PC-9 (cell line): ENCODE results near the gene CMC1. TPM values are rescaled to one million over a fixed set of nuclear protein-coding genes. Genes with fewer than 3 reads are reported as not detected.

Source experiments
- BruUV-seq: library from RNA; stranded (reverse); fragments of 400-500 nt; replicated peaks from 2 replicates; lab custom pipeline; 2021; lab: Mats Ljungman, UMichigan
- CTCF ChIA-PET: fragments of 300-600 bp; sonication (Branson Sonifier 250); formaldehyde crosslinking; loops from one replicate; lab custom pipeline; 2022; ENCODE audit warnings: antibody characterized with exemption; lab: Charles Lee
- POLR2A ChIA-PET: fragments of 300-600 bp; sonication (Branson Sonifier 250); formaldehyde crosslinking; loops from one replicate; lab custom pipeline; 2022; ENCODE audit warnings: antibody characterized with exemption; ENCODE audit not compliant: unreplicated experiment; lab: Charles Lee
- DNase-seq, 2 experiments: peaks; one replicate each; pipeline versions ENCODE4 v3.0.0 to v3.0.0-alpha.2; 2015 to 2022; ENCODE audit warnings: mixed read lengths in 1 of 2
- H2AFZ ChIP-seq: fragments of 200-600 bp; sonication (generic); 2 replicates; pipeline ENCODE4 v1.8.1; 2017; ENCODE audit warnings: antibody characterized with exemption
- H3F3A ChIP-seq: fragments of 200-600 bp; sonication (generic); 2 replicates; pipeline ENCODE4 v1.8.1; 2017; ENCODE audit warnings: antibody characterized with exemption, mild to moderate bottlenecking, low read depth; ENCODE audit not compliant: insufficient read depth
- H3K27ac ChIP-seq: fragments of 200-600 bp; sonication (generic); 2 replicates; pipeline ENCODE4 v1.6.1; 2016; ENCODE audit warnings: mixed run types
- H3K27me3 ChIP-seq: fragments of 200-600 bp; sonication (generic); 2 replicates; pipeline ENCODE4 v1.6.1; 2016; ENCODE audit warnings: low read depth, mixed run types; ENCODE audit not compliant: insufficient read depth
- H3K36me3 ChIP-seq: fragments of 200-600 bp; sonication (generic); 2 replicates; pipeline ENCODE4 v1.6.1; 2016; ENCODE audit warnings: low read depth, mixed run types
- H3K4me1 ChIP-seq: fragments of 200-600 bp; sonication (generic); replicated peaks from 2 replicates; pipeline ENCODE4 v1.6.1; 2016; ENCODE audit warnings: mixed run types; ENCODE audit not compliant: insufficient read depth
- H3K4me2 ChIP-seq: fragments of 200-600 bp; sonication (generic); 2 replicates; pipeline ENCODE4 v1.6.1; 2017; ENCODE audit warnings: mixed run types
- H3K4me3 ChIP-seq: fragments of 200-600 bp; sonication (generic); 2 replicates; pipeline ENCODE4 v1.6.1; 2016; ENCODE audit warnings: mixed run types
- H3K79me2 ChIP-seq: fragments of 200-600 bp; sonication (generic); 2 replicates; pipeline ENCODE4 v1.6.1; 2017; ENCODE audit warnings: low read depth, mixed run types
- H3K9me2 ChIP-seq: fragments of 200-600 bp; sonication (generic); 2 replicates; pipeline ENCODE4 v1.8.1; 2017; ENCODE audit warnings: mild to moderate bottlenecking; ENCODE audit not compliant: insufficient read depth
- H3K9me3 ChIP-seq: fragments of 200-600 bp; sonication (generic); 2 replicates; pipeline ENCODE4 v1.8.1; 2016; ENCODE audit warnings: low read depth; ENCODE audit not compliant: insufficient read depth
- H4K20me1 ChIP-seq: fragments of 200-600 bp; sonication (generic); 2 replicates; pipeline ENCODE4 v1.8.1; 2017; ENCODE audit not compliant: insufficient read depth
- CTCF ChIP-seq: fragments of 200-600 bp; sonication (generic); conservative IDR thresholded peaks from 2 replicates; pipeline ENCODE4 v1.6.1; 2017; ENCODE audit warnings: mixed run types, antibody characterized with exemption, mild to moderate bottlenecking, moderate library complexity
- EZH2 ChIP-seq: fragments of 200-600 bp; sonication (generic); IDR thresholded peaks from 2 replicates; pipeline ENCODE4 v1.8.0; 2017; ENCODE audit warnings: antibody characterized with exemption, low read depth
- intact Hi-C: fragments of 100-400 bp; cut with micrococcal nuclease; formaldehyde crosslinking; loops from one replicate; pipeline ENCODE4 v1.10.0; 2022; ENCODE audit not compliant: unreplicated experiment
- total RNA-seq: library from RNA; stranded (reverse); gene quantifications from 2 replicates; pipeline ENCODE4 v1.2.3, GENCODE V29; 2021

The CMC1 gene
- total RNA-seq, 1 experiment from 2014 or later, result 33.8 TPM

GRCh38 chr3:28224430-28224829 lies 17.0 kb upstream of the CMC1 start:
- Histone ChIP-seq H4K20me1 (no peaks in the 10 kb centered on the region), H3K36me3 (no peaks in the 10 kb centered on the region), H3K4me3 (no peak overlapping the region), H3K27me3 (no peaks in the 10 kb centered on the region), H3K27ac (no peak overlapping the region), H3F3A (no peaks in the 10 kb centered on the region), H3K79me2 (no peaks in the 10 kb centered on the region), H3K9me2 (no peaks in the 10 kb centered on the region), H3K4me1 (no peaks in the 10 kb centered on the region), H3K4me2 (no peak overlapping the region), H3K9me3 (no peaks in the 10 kb centered on the region), H2AFZ (no peak overlapping the region)
- no peak for TF ChIP-seq EZH2
- no peak for TF ChIP-seq CTCF
- DNase-seq, result no peak
- ChIA-PET CTCF (no interaction called here), POLR2A (no interaction called here)
- BruUV-seq, result no TSS peak
- intact Hi-C loops, result no loop called here

DNA sequence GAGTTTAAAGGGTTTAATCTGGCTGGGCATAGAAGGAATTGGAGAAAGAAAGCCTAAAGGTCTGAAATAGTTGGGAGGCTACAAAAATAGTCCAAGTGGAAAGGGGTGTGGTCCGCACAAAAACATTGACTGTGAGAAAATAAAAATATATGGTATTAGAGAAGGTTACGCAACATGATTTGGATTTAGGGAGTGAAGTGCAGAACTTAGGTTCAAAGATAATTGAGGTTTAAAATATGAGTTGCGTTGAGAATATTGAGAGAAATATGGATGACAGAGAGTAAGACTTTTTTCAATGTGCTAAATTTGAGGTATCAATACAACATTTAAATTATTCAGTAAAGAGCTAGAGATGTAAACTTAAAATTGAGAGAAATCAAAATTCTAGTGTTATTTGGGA lies 15.4 kb upstream of the CMC1 start:
- no peaks in the 10 kb centered on the region for H3K36me3 ChIP-seq
- intact Hi-C loops, result no loop called here
- peak overlapping the region; percentile 70; the same call in 1 of the 2 replicates for H2AFZ ChIP-seq
- H3F3A ChIP-seq, result no peaks in the 10 kb centered on the region
- H3K79me2 ChIP-seq, result no peaks in the 10 kb centered on the region
- no peak overlapping the region for H3K27ac ChIP-seq
- BruUV-seq, result no TSS peak
- H4K20me1 ChIP-seq, result no peaks in the 10 kb centered on the region
- H3K9me2 ChIP-seq, result no peaks in the 10 kb centered on the region
- H3K4me2 ChIP-seq, result no peak overlapping the region
- ChIA-PET CTCF (no interaction called here), POLR2A (no interaction called here)
- DNase-seq, result no peak
- H3K27me3 ChIP-seq, result no peaks in the 10 kb centered on the region
- no peaks in the 10 kb centered on the region for H3K4me1 ChIP-seq
- no peak for TF ChIP-seq CTCF
- TF ChIP-seq EZH2, result no peak
- no peaks in the 10 kb centered on the region for H3K9me3 ChIP-seq
- no peak overlapping the region for H3K4me3 ChIP-seq

DNA sequence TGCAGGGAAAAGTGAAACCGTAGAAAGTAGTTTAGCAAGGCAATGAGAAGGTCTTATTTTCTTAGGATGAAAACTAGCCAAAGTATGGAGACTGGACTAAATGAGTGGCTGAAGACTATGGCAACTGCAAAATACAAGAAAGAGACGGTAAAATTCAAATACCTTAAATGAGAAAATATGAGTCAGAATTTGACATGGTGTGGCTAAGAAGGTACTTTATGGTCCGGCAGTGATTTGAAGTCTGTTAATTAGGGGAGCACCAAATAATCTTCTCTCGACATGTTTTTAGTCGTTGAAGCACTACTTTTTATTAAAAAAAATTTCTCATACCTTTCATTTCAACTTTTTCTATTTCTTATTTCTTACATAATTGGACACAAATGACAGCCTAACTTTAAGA lies 12.8 kb upstream of the CMC1 start:
- H3K4me2 ChIP-seq, result no peak overlapping the region
- H3K79me2 ChIP-seq, result no peaks in the 10 kb centered on the region
- no peaks in the 10 kb centered on the region for H3K4me1 ChIP-seq
- DNase-seq, result no peak
- no peak overlapping the region for H3K4me3 ChIP-seq
- 0 out of 2 replicates have a peak overlapping the region, but pooled peaks have one; percentile 43 for H2AFZ ChIP-seq
- H3K27ac ChIP-seq, result no peak overlapping the region
- H3K27me3 ChIP-seq, result no peaks in the 10 kb centered on the region
- no peaks in the 10 kb centered on the region for H4K20me1 ChIP-seq
- H3K9me3 ChIP-seq, result no peaks in the 10 kb centered on the region
- no peaks in the 10 kb centered on the region for H3F3A ChIP-seq
- TF ChIP-seq CTCF, result no peak
- no peak for TF ChIP-seq EZH2
- no peaks in the 10 kb centered on the region for H3K36me3 ChIP-seq
- no peaks in the 10 kb centered on the region for H3K9me2 ChIP-seq
- ChIA-PET POLR2A (no interaction called here), CTCF (no interaction called here)
- intact Hi-C loops, result no loop called here
- no TSS peak for BruUV-seq
